Measurements from ENCODE around the gene NLN. TPM values are rescaled to one million over a fixed set of nuclear protein-coding genes. Genes with fewer than 3 reads are reported as not detected.
"Not testable (repeated sequence)": the region's sequence is repeated elsewhere in the genome, so short reads cannot be mapped to it uniquely, and the experiment has no call there.

NLN gene
- total and polyA plus RNA-seq, 3 experiments from 2014 or later, result 2.7 to 30.4 (median 27.9) TPM

DNA sequence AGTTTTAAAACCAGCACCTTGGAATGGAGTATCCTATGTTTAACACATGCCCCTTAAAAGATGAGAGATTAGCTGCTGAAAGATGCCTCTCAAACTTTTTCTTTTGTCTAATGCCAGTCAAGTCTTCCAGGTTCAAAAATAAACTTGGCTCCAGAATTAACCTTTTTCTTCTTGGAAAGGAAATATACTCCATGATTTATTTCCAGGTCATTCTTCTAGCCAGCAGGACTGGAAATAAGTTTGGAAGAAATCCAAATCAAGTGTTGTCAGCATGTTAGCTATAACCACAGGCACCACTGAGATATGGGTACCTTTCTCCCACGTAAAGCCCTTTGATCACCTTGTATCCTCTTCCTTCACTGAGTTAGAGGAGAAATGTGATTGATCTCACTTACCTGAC, 56.1 kb downstream of the NLN start:
- Mint-ChIP-seq H3K9me3 (no peaks in the 10 kb centered on the region), H3K4me3 (no peak overlapping the region), H3K27me3 (no peaks in the 10 kb centered on the region), H3K36me3 (peaks cover 0 to 12% (median 2%) of the 10 kb centered on the region in 3 donors), H3K27ac (peak overlapping the region in 1 of 8 donors; percentile 35), H3K4me1 (peaks cover 8 to 12% (median 10%) of the 10 kb centered on the region in 3 donors)
- Histone ChIP-seq H3K4me3 (ENCODE audit: low read length) (no peak overlapping the region), H3K27ac (ENCODE audit: low read depth, low read length) (no peak overlapping the region), H3K9me3 (ENCODE audit: low read length) (no peaks in the 10 kb centered on the region), H3K4me1 (ENCODE audit: insufficient read depth, low read length) (peaks cover 9% of the 10 kb centered on the region), H3K36me3 (ENCODE audit: insufficient read depth, low read length) (no peaks in the 10 kb centered on the region), H3K27me3 (ENCODE audit: insufficient read depth, low read length, poor library complexity, severe bottlenecking) (no peaks in the 10 kb centered on the region)
- CTCF ChIA-PET, result no interaction called here
- DNase-seq, result no peak
- POLR2A ChIA-PET, result no interaction called here

DNA sequence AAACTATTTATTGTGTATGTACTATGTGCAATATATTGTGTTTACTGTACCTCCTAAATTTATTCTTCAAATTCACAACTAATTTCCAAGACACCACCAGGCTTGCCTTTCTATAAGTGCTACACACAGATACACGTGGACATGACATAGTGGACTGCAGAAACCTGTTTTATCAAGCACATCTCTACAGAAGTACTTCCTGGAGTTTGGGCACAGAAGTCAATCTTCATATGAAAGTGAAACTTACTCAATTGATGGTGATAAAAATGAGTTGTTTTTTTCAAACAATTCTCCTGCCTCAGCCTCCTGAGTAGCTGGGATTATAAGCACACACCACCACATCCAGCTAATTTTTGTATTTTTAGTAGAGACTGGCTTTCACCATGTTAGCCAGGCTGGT, 57.6 kb downstream of the NLN start:
- Mint-ChIP-seq H3K4me3 (peak overlapping the region in 5 of 7 donors; percentile 29 to 69 (median 56)), H3K9me3 (no peaks in the 10 kb centered on the region), H3K27me3 (no peaks in the 10 kb centered on the region), H3K27ac (peak overlapping the region in 4 of 8 donors; percentile 41 to 85 (median 70)), H3K36me3 (peaks cover 0 to 12% (median 2%) of the 10 kb centered on the region in 3 donors), H3K4me1 (peaks cover 8 to 12% (median 10%) of the 10 kb centered on the region in 3 donors)
- ChIA-PET CTCF (no interaction called here), POLR2A (no interaction called here)
- H3K27me3 ChIP-seq (ENCODE audit: insufficient read depth, low read length, poor library complexity, severe bottlenecking), result no peaks in the 10 kb centered on the region
- no peaks in the 10 kb centered on the region for H3K36me3 ChIP-seq (ENCODE audit: insufficient read depth, low read length)
- DNase-seq, result no peak
- H3K27ac ChIP-seq (ENCODE audit: low read depth, low read length), result no peak overlapping the region
- no peak overlapping the region for H3K4me3 ChIP-seq (ENCODE audit: low read length)
- no peaks in the 10 kb centered on the region for H3K9me3 ChIP-seq (ENCODE audit: low read length)
- H3K4me1 ChIP-seq (ENCODE audit: insufficient read depth, low read length), result peaks cover 9% of the 10 kb centered on the region

DNA sequence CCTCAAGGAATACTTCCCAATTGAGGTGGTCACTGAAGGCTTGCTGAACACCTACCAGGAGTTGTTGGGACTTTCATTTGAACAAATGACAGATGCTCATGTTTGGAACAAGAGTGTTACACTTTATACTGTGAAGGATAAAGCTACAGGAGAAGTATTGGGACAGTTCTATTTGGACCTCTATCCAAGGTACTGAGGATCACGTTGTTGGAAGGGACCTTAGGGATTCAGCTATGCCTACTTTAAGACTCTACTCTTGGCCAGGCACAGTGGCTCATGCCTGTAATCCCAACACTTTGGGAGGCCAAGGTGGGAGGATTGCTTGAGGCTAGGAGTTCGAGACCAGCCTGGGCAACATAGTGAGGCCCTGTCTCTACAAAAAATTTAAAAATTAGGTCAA, 66.3 kb downstream of the NLN start:
- H3K4me3 ChIP-seq (ENCODE audit: low read length); H3K27me3 ChIP-seq (ENCODE audit: insufficient read depth, low read length, poor library complexity, severe bottlenecking); H3K9me3 Mint-ChIP-seq; H3K27ac ChIP-seq (ENCODE audit: low read depth, low read length); H3K36me3 ChIP-seq (ENCODE audit: insufficient read depth, low read length); CTCF ChIA-PET; H3K27ac Mint-ChIP-seq; H3K9me3 ChIP-seq (ENCODE audit: low read length); H3K27me3 Mint-ChIP-seq; POLR2A ChIA-PET; DNase-seq; H3K4me3 Mint-ChIP-seq: not testable (repeated sequence)
- H3K4me1 Mint-ChIP-seq, result peaks cover 13 to 17% (median 13%) of the 10 kb centered on the region in 3 donors
- peaks cover 11% of the 10 kb centered on the region for H3K4me1 ChIP-seq (ENCODE audit: insufficient read depth, low read length)
- peaks cover 2 to 18% (median 6%) of the 10 kb centered on the region in 3 donors for H3K36me3 Mint-ChIP-seq

DNA sequence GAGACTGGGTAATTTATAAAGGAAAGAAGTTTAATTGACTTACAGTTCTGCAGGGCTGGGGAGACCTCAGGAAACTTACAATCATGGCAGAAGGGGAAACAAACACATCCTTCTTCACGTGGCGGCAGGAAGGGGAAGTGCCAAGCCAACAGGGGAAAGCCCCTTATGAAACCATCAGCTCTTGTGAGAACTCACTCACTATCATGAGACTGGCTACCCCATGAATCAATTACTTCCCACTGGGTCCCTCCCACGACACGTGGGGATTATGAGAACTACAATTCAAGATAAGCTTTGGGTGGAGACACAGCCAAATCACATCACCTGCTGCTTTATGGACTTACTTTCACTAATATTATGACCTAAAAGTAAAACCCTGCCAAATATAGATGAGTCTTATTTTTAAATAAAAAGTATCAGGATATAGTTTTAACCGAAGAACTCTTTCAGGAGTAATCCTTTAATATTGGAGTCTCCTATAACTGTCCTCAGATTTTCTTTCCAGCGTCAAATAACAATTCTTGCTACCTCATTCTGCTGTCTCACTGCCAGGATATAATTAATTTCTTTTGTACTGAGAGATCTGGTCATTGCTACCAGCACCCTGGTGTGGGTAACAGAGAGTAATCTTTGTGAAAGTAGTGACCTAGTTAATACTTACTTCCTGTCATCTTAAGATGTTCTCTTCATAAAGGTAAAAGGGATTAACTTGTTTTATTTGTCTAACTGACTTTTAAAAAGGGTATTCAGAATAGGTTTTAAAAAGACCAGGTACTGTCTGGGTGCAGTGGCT, 68.6 kb downstream of the NLN start:
- Histone ChIP-seq H3K36me3 (ENCODE audit: insufficient read depth, low read length) (no peaks in the 10 kb centered on the region), H3K27me3 (ENCODE audit: insufficient read depth, low read length, poor library complexity, severe bottlenecking) (no peaks in the 10 kb centered on the region), H3K4me3 (ENCODE audit: low read length) (no peak overlapping the region), H3K9me3 (ENCODE audit: low read length) (no peaks in the 10 kb centered on the region), H3K27ac (ENCODE audit: low read depth, low read length) (no peak overlapping the region), H3K4me1 (ENCODE audit: insufficient read depth, low read length) (peaks cover 11% of the 10 kb centered on the region)
- DNase-seq, result peak in 1 of 5 donors; percentile 6
- ChIA-PET POLR2A (no interaction called here), CTCF (no interaction called here)
- Mint-ChIP-seq H3K27me3 (no peaks in the 10 kb centered on the region), H3K36me3 (peaks cover 2 to 18% (median 6%) of the 10 kb centered on the region in 3 donors), H3K4me1 (peaks cover 13 to 17% (median 13%) of the 10 kb centered on the region in 3 donors), H3K4me3 (peak overlapping the region in 3 of 7 donors; percentile 22 to 44 (median 24)), H3K9me3 (peaks cover 0 to 8% (median 3%) of the 10 kb centered on the region in 5 donors), H3K27ac (peak overlapping the region in 6 of 8 donors; percentile 12 to 82 (median 69))

DNA sequence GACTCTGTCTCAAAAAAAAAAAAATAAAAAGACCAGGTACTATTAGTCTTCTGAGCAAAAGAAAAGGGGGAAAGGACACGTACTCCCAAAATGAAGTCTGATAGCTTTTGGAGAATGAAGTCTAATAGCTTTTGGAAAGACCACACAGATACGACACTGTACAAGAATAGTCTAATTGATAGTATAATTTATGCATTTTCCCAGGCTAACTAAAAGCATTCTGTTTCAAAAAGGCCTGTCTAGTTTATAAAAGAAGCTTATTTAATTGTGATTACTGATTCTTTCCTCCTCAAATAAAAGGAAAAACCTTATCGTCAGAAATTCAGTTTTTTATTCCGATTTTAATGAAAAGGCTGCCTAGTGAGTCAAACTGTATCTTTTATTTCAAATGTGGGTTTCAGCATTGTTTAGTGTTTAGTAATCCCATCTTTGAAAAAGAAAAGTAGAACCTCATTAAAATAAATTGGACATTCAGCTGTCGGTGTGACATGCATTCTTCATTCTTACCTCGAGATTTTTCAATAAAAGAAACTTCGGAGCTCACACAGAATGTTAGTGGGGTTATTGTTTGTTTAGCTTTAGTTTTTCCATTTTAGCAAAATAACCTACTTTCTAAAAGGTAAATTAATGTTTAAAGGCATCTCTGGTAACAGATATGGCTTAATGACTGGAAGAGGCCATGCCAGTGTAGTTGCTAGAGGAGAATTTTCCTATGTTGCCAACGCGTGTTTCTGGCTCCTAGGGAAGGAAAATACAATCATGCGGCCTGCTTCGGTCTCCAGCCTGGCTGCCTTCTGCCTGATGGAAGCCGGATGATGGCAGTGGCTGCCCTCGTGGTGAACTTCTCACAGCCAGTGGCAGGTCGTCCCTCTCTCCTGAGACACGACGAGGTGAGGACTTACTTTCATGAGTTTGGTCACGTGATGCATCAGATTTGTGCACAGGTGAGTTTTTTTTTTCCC, 70.0 kb downstream of the NLN start:
- H3K4me3 ChIP-seq (ENCODE audit: low read length), result no peak overlapping the region
- CTCF ChIA-PET, result interaction anchor here (0.9 kb wide), 1 partner anchor 9 kb away, joined by 3 read pairs; no protein-coding TSS in a partner anchor
- Mint-ChIP-seq H3K27me3 (no peaks in the 10 kb centered on the region), H3K27ac (no peak overlapping the region), H3K36me3 (peaks cover 2 to 18% (median 6%) of the 10 kb centered on the region in 3 donors), H3K4me1 (peaks cover 16 to 25% (median 20%) of the 10 kb centered on the region in 3 donors), H3K4me3 (no peak overlapping the region), H3K9me3 (peaks cover 0 to 8% (median 3%) of the 10 kb centered on the region in 5 donors)
- DNase-seq, result no peak
- POLR2A ChIA-PET, result no interaction called here
- no peaks in the 10 kb centered on the region for H3K9me3 ChIP-seq (ENCODE audit: low read length)
- H3K27ac ChIP-seq (ENCODE audit: low read depth, low read length), result no peak overlapping the region
- peaks cover 11% of the 10 kb centered on the region for H3K4me1 ChIP-seq (ENCODE audit: insufficient read depth, low read length)
- H3K36me3 ChIP-seq (ENCODE audit: insufficient read depth, low read length), result no peaks in the 10 kb centered on the region
- no peaks in the 10 kb centered on the region for H3K27me3 ChIP-seq (ENCODE audit: insufficient read depth, low read length, poor library complexity, severe bottlenecking)

DNA sequence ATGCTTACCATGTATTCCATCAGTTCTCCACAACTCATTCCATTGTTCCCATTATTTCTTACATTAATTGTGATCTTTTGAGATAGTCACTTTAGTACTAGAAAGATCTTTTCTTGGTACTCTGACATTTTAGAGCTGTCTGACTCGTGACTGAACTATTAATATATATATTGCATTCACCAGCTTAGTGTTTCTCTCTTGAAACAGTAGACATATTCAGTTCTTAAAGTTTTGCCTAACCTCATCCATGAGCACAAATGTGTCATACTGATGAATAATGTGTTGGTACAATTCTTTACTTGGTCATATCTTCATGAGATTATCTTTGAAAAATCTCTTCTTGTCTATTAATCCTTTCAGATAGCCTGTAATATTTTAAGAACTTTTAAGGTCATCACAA, 74.3 kb downstream of the NLN start:
- Mint-ChIP-seq H3K27me3 (no peaks in the 10 kb centered on the region), H3K9me3 (no peaks in the 10 kb centered on the region), H3K4me1 (peaks cover 5 to 18% (median 10%) of the 10 kb centered on the region in 3 donors), H3K4me3 (no peak overlapping the region), H3K27ac (no peak overlapping the region), H3K36me3 (peaks cover 0 to 1% (median 0%) of the 10 kb centered on the region in 3 donors)
- no peak for DNase-seq
- no peak overlapping the region for H3K4me3 ChIP-seq (ENCODE audit: low read length)
- ChIA-PET CTCF (no interaction called here), POLR2A (no interaction called here)
- H3K27me3 ChIP-seq (ENCODE audit: insufficient read depth, low read length, poor library complexity, severe bottlenecking), result no peaks in the 10 kb centered on the region
- no peak overlapping the region for H3K27ac ChIP-seq (ENCODE audit: low read depth, low read length)
- no peaks in the 10 kb centered on the region for H3K36me3 ChIP-seq (ENCODE audit: insufficient read depth, low read length)
- no peaks in the 10 kb centered on the region for H3K4me1 ChIP-seq (ENCODE audit: insufficient read depth, low read length)
- H3K9me3 ChIP-seq (ENCODE audit: low read length), result no peaks in the 10 kb centered on the region

DNA sequence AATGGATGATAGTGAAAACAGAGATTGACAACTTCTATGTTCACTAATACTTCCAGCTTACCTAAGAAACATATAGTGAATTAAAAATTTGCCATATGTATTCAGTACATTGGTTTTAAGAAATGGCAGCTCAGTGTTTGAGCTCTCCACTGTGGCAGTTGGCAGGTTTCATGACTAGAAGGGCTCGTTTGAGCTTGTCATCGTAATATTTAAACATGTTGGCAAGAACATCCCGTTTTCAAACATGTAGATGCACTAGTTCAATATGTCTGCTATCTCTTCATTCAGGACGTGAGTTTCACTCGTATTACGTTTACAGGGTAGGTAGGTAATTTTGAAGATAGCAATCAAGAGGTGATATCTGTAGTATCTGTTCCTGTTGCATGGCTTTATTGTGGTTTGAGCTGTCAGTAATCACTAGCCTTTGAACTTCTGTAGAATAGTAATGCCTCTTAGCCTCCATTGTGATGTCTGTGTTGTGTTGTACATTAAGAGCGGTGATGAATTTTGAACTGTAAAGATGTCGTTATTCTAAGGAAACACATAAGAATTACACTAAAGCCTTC, 74.8 kb downstream of the NLN start:
- CTCF ChIA-PET, result no interaction called here

More for the DNA sequence above, 74.8 kb downstream of the NLN start:
- Mint-ChIP-seq H3K9me3 (no peaks in the 10 kb centered on the region), H3K27me3 (no peaks in the 10 kb centered on the region), H3K4me1 (peaks cover 5 to 16% (median 10%) of the 10 kb centered on the region in 3 donors), H3K36me3 (peaks cover 0 to 1% (median 0%) of the 10 kb centered on the region in 3 donors), H3K4me3 (peak overlapping the region in 2 of 7 donors; percentile 4 to 8), H3K27ac (peak overlapping the region in 1 of 8 donors; percentile 65)
- POLR2A ChIA-PET, result no interaction called here
- Histone ChIP-seq H3K36me3 (ENCODE audit: insufficient read depth, low read length) (no peaks in the 10 kb centered on the region), H3K4me1 (ENCODE audit: insufficient read depth, low read length) (no peaks in the 10 kb centered on the region), H3K4me3 (ENCODE audit: low read length) (no peak overlapping the region), H3K27ac (ENCODE audit: low read depth, low read length) (no peak overlapping the region), H3K9me3 (ENCODE audit: low read length) (no peaks in the 10 kb centered on the region), H3K27me3 (ENCODE audit: insufficient read depth, low read length, poor library complexity, severe bottlenecking) (no peaks in the 10 kb centered on the region)
- no peak for DNase-seq

Measured in CD8-positive, alpha-beta memory T cell (primary cell).